CD4-positive, CD25-positive, alpha-beta regulatory T cell (primary cell): ENCODE measurements around the gene TMPRSS7. TPM values are rescaled to one million over a fixed set of nuclear protein-coding genes. Genes with fewer than 3 reads are reported as not detected.

ENCODE experiments used
- ATAC-seq, 2 donors: fragments of 150-1000 bp; cut with Tn5 transposase; one replicate each; pipeline ENCODE4 v1.10.0; 2021; ENCODE audit warnings: low read depth in 2 of 2, moderate number of reproducible peaks in 2 of 2, moderate library complexity in 1 of 2
- DNase-seq, 3 donors: peaks; one replicate each; pipeline versions ENCODE4 v3.0.0 to v3.0.0-alpha.2; 2012 to 2022; ENCODE audit warnings: mixed read lengths in 1 of 3
- H3K27ac ChIP-seq: one replicate; pipeline ENCODE4 v1.7.0; 2013; ENCODE audit warnings: mild to moderate bottlenecking, low read length; ENCODE audit not compliant: insufficient read depth, poor library complexity, severe bottlenecking
- H3K27me3 ChIP-seq: one replicate; pipeline ENCODE4 v1.7.0; 2013; ENCODE audit warnings: low read length; ENCODE audit not compliant: control insufficient read depth, insufficient read depth
- H3K36me3 ChIP-seq: one replicate; pipeline ENCODE4 v1.7.0; 2013; ENCODE audit warnings: mild to moderate bottlenecking, low read length, moderate library complexity; ENCODE audit not compliant: control insufficient read depth, insufficient read depth
- H3K4me1 ChIP-seq: 2 replicates; pipeline ENCODE4 v1.7.0; 2013; ENCODE audit warnings: mild to moderate bottlenecking, low read length; ENCODE audit not compliant: insufficient read depth, control insufficient read depth, poor library complexity, severe bottlenecking
- H3K4me3 ChIP-seq: one replicate; pipeline ENCODE4 v1.7.0; 2013; ENCODE audit warnings: low read depth, mild to moderate bottlenecking, low read length, moderate library complexity
- H3K9me3 ChIP-seq, 2 experiments: 1 replicate in 1 of 2; 2 replicates in 1 of 2; pipeline ENCODE4 v1.7.0; 2013; ENCODE audit warnings: low read length in 2 of 2, mild to moderate bottlenecking in 1 of 2, moderate library complexity in 1 of 2; ENCODE audit not compliant: control insufficient read depth in 2 of 2
- H3K27ac Mint-ChIP-seq, 3 donors: one replicate each; pipeline ENCODE4 v1.8.0; 2020 to 2022; ENCODE audit warnings: mild to moderate bottlenecking in 3 of 3, mixed read lengths in 3 of 3, moderate library complexity in 2 of 3
- H3K27me3 Mint-ChIP-seq: one replicate; pipeline ENCODE4 v1.8.0; 2022; ENCODE audit warnings: mild to moderate bottlenecking, mixed read lengths
- H3K36me3 Mint-ChIP-seq: one replicate; pipeline ENCODE4 v1.8.0; 2020; ENCODE audit warnings: mixed read lengths
- H3K4me1 Mint-ChIP-seq, 4 donors: one replicate each; pipeline ENCODE4 v1.8.0; 2020 to 2022; ENCODE audit warnings: mixed read lengths in 4 of 4, mild to moderate bottlenecking in 1 of 4
- H3K4me3 Mint-ChIP-seq, 4 donors: one replicate each; pipeline ENCODE4 v1.8.0; 2020 to 2022; ENCODE audit warnings: mild to moderate bottlenecking in 4 of 4, mixed read lengths in 4 of 4, moderate library complexity in 3 of 4
- H3K9me3 Mint-ChIP-seq, 7 donors: one replicate each; pipeline ENCODE4 v1.8.0; 2020 to 2022; ENCODE audit warnings: mixed read lengths in 7 of 7, mild to moderate bottlenecking in 3 of 7, moderate library complexity in 2 of 7
- polyA plus RNA-seq, 4 donors: library from polyadenylated mRNA; unstranded; fragments of 300-500 nt; fragmentation: Illumina TruSeq; gene quantifications; one replicate each; pipeline ENCODE4 v1.2.3, GENCODE V29; 2021
- total RNA-seq: library from RNA; stranded (reverse); gene quantifications from one replicate; pipeline ENCODE4 v1.2.3, GENCODE V29; 2022

TMPRSS7 gene
- total and polyA plus RNA-seq, 5 donors from 2014 or later, result not detected

DNA sequence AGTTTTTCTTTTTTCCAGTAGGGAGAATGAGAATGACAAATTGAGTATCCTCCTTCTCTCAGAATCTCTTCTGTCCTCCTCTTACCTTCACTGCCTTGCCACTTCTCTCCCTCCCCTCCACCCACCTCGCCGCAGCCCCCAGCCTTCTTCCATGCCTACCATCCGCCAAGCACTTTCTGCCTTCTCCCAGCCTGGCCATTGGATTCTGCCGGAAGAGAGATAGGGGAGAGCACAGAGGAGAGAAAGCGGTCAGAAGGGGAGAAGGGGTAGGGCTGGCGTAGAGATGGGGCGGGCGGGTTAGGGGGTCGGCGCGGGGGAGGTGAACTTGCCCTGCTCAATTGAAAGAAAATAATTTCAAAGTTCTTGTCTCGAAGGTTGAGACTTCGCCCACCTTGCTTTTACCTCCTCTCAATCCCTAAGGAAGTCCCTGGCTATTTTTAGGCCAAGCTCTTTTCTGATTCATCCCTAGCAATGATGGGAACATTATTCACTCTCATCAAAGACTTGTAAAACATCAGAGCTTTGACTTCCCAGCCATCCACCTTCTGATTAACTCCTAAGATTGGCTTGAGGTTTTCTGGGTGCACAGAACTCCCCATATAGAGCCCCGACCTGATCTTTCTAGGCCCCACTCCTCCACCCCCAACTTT is 52.5 kb downstream of the TMPRSS7 start:
- ATAC-seq (no peak), DNase-seq (no peak)
- H3K9me3 Mint-ChIP-seq, result peaks cover 0 to 2% (median 0%) of the 10 kb centered on the region in 7 donors
- H3K4me3 ChIP-seq, result peak overlapping the region; percentile 41
- H3K36me3 Mint-ChIP-seq, result no peaks in the 10 kb centered on the region
- H3K4me1 ChIP-seq, result peaks cover 13% of the 10 kb centered on the region
- no peaks in the 10 kb centered on the region for H3K36me3 ChIP-seq
- no peak overlapping the region for H3K27ac ChIP-seq
- peaks cover 0 to 37% (median 13%) of the 10 kb centered on the region in 4 donors for H3K4me1 Mint-ChIP-seq
- H3K27me3 ChIP-seq, result peaks cover 11% of the 10 kb centered on the region
- H3K27me3 Mint-ChIP-seq, result peaks cover 26% of the 10 kb centered on the region
- peak overlapping the region; percentile 57 to 86 (median 73) for H3K4me3 Mint-ChIP-seq
- H3K27ac Mint-ChIP-seq, result peak overlapping the region; percentile 27 to 50 (median 34)
- no peaks in the 10 kb centered on the region for H3K9me3 ChIP-seq

DNA sequence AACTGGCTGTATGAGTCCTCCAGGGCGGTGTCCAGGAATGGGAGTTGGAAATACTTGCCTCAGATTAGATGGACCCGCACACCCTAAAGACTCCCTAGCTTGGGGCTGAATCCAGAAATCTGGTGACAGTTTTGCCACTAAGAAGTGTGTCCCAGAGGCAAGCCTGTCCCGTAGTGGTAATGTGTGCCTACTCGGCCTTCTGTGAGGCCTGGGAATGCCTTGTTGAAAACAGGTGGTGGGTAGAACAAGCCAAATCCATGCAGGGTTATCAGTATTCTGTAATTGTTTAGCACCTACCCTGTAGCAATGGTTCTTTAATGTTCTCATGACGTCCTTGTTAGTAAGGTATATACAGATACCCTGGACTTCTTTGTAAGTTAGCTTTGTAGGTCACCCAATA is 53.2 kb downstream of the TMPRSS7 start:
- peaks cover 0 to 43% (median 13%) of the 10 kb centered on the region in 4 donors for H3K4me1 Mint-ChIP-seq
- peaks cover 0 to 2% (median 0%) of the 10 kb centered on the region in 7 donors for H3K9me3 Mint-ChIP-seq
- peaks cover 13% of the 10 kb centered on the region for H3K4me1 ChIP-seq
- DNase-seq (no peak), ATAC-seq (no peak)
- no peaks in the 10 kb centered on the region for H3K36me3 Mint-ChIP-seq
- H3K4me3 ChIP-seq, result no peak overlapping the region
- peak overlapping the region in 1 of 3 donors; percentile 50 for H3K27ac Mint-ChIP-seq
- H3K4me3 Mint-ChIP-seq, result peak overlapping the region in 3 of 4 donors; percentile 57 to 76 (median 70)
- H3K36me3 ChIP-seq, result no peaks in the 10 kb centered on the region
- peaks cover 26% of the 10 kb centered on the region for H3K27me3 Mint-ChIP-seq
- peaks cover 11% of the 10 kb centered on the region for H3K27me3 ChIP-seq
- H3K9me3 ChIP-seq, result no peaks in the 10 kb centered on the region
- no peak overlapping the region for H3K27ac ChIP-seq

DNA sequence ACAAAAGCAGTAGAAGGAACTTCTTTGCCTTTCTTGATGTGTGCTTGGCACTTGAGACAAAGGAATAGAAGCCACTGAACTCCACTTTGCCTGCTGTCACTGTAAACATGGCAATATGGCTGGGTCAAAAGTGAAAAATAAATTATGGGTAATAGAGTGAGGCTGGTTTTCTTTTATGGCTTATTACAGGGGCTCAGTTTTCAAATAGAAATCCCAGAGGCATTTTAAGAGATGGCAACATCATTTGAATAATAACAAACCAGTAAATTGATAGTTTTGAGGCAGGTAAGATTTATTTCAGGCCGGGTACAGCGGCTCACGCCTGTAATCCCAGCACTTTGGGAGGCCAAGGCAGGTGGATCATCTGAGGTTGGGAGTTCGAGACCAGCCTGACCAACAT is 54.4 kb downstream of the TMPRSS7 start:
- H3K9me3 ChIP-seq, result no peaks in the 10 kb centered on the region

DNA sequence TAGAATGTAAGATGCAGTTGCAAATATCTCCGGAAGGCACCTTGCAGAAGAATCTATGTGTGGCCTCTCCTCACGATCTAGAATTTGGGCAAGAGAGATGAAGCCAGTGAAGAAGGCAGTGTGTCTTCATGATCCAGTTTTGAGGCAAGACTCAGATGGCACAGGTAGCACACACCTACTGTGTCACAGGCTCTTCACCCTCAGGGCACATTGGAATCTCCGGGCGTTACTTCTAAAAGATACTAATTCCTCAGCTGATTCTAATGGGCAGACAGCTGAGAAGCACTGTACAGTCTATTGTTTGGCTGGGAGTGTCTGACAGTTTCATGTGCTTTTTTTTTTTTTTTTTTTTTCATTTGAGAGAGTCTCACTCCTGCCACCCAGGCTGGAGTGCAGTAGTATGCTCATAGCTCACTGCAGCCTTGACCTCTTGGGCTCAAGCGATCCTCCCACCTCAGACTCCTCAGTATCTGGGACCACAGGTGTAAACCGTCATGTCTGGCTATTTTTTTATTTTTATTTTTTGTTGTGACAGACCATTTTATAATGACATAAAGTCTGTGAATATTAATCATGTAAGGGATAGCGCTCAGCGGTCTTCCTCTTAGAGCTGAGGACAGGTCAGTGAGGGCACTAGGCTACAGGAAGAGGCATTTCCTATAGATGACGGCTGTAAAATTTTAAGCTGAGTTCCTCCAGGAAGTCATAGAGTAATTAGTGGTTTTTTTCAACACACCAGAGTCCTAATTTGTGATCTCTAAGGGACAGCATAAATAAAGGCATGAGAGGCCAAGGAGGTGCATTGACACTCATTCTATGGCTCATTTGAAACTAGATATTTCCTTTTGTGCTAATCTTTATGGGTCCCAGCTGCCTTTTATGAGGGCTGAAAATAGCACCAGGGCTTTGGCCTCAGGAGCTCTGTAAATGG is 55.7 kb downstream of the TMPRSS7 start:
- Mint-ChIP-seq H3K27ac (no peak overlapping the region), H3K27me3 (peaks cover 21% of the 10 kb centered on the region), H3K36me3 (no peaks in the 10 kb centered on the region), H3K4me3 (no peak overlapping the region), H3K9me3 (no peaks in the 10 kb centered on the region), H3K4me1 (peaks cover 0 to 38% (median 17%) of the 10 kb centered on the region in 4 donors)
- Histone ChIP-seq H3K36me3 (no peaks in the 10 kb centered on the region), H3K4me1 (peaks cover 13% of the 10 kb centered on the region), H3K4me3 (no peak overlapping the region), H3K27me3 (peaks cover 11% of the 10 kb centered on the region), H3K27ac (no peak overlapping the region), H3K9me3 (no peaks in the 10 kb centered on the region)
- no peak for DNase-seq
- ATAC-seq, result no peak

More for the DNA sequence above, 54.4 kb downstream of the TMPRSS7 start:
- H3K27me3 Mint-ChIP-seq, result peaks cover 23% of the 10 kb centered on the region
- DNase-seq (no peak), ATAC-seq (no peak)
- H3K27ac Mint-ChIP-seq, result no peak overlapping the region
- Histone ChIP-seq H3K36me3 (no peaks in the 10 kb centered on the region), H3K27ac (no peak overlapping the region), H3K4me3 (no peak overlapping the region), H3K27me3 (peaks cover 11% of the 10 kb centered on the region), H3K4me1 (peaks cover 13% of the 10 kb centered on the region)
- H3K36me3 Mint-ChIP-seq, result no peaks in the 10 kb centered on the region
- no peak overlapping the region for H3K4me3 Mint-ChIP-seq
- H3K9me3 Mint-ChIP-seq, result peaks cover 0 to 2% (median 0%) of the 10 kb centered on the region in 7 donors
- peaks cover 0 to 47% (median 17%) of the 10 kb centered on the region in 4 donors for H3K4me1 Mint-ChIP-seq

DNA sequence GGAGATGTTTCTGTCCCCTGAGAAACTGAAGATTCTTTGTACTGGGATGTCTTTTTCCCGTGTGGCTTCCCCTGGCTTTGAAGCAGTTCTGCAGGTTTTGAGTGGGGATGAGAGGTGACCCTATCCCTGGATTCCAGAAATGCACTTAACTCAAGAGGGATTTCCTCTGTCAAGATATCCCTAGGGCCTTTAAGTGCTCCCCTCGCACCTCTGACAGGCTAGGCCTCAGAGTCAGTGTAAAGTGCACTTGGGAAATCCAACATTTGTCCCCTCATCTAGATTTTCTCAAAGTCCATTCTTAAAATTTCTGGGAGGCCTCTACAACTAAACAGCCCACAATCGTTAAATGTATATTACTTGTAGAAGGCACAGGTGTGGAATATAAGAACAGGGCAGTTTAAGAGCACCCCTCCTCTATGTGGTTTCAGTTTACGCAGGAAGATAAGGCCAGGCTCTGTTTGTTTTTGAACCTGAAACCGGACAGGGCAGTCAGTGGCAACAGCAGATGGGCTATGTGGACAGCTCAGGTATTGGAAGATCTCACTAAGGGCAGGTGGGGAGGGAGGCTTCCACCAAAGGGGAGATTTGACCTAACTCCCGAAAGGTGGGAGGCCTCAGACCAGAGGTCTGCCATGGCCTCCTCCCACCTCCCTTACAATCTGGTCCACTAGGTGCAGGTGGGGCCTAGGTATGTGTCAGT is 56.5 kb downstream of the TMPRSS7 start:
- DNase-seq (no peak), ATAC-seq (no peak)
- Mint-ChIP-seq H3K36me3 (no peaks in the 10 kb centered on the region), H3K27me3 (peaks cover 21% of the 10 kb centered on the region), H3K4me3 (no peak overlapping the region), H3K4me1 (peaks cover 0 to 34% (median 15%) of the 10 kb centered on the region in 4 donors), H3K27ac (peak overlapping the region in 1 of 3 donors; percentile 13), H3K9me3 (no peaks in the 10 kb centered on the region)
- Histone ChIP-seq H3K4me1 (peaks cover 9% of the 10 kb centered on the region), H3K9me3 (no peaks in the 10 kb centered on the region), H3K36me3 (no peaks in the 10 kb centered on the region), H3K4me3 (no peak overlapping the region), H3K27me3 (peaks cover 13% of the 10 kb centered on the region), H3K27ac (no peak overlapping the region)

DNA sequence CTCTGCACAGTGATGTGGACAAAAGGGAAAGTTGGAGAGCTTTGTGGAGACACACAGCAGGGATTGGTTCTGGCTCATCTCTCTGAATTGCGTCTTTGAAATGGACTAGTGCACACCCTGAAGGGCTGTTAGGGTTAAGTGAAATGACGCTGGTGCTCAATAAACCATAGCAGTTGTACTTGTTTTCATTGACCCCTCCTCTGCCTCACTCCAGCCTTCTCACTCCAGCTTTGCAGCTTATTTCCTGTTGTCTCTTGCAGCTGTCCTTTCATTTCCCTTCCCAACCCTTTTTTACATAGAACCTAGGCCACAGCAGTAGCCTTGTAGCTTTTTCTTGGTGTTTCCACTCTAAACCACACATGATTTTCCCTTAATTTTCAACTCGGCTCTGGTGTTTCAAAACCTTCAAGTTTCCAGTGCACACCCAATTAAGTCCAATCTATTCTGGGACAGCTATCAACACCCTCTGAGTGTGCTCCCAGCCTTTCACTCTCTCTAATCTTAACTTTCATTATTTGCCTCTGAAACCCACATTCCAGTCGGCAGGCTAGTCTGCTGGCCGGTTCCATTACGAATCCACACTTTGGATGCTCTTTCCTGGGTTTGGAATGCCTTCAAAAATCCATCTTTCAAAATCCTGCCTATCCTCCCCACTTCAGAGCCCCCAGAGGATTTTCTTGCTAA is 58.1 kb downstream of the TMPRSS7 start:
- H3K4me3 Mint-ChIP-seq, result no peak overlapping the region

DNA sequence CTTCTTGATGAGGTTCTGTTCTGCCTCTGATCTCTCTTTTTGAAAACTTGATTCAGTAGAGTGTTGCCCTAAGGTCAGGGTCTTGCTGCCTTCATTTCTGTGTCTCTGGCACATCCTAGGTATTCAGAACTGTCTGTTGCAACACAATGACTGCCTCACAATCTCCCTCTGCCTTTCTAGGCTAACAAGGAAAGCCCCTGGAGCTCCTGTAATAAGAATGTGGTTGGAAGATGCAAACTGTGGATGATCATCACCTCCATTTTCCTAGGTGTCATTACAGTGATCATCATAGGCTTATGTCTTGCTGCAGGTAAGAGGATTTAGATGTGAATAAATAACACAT is 58.6 kb downstream of the TMPRSS7 start:
- H3K4me1 Mint-ChIP-seq, result peaks cover 0 to 19% (median 8%) of the 10 kb centered on the region in 4 donors
- H3K9me3 ChIP-seq, result no peaks in the 10 kb centered on the region

More for the DNA sequence above, 58.1 kb downstream of the TMPRSS7 start:
- no peak overlapping the region for H3K4me3 ChIP-seq
- peaks cover 19% of the 10 kb centered on the region for H3K27me3 Mint-ChIP-seq
- H3K9me3 ChIP-seq, result no peaks in the 10 kb centered on the region
- no peaks in the 10 kb centered on the region for H3K36me3 ChIP-seq
- peaks cover 0 to 21% (median 8%) of the 10 kb centered on the region in 4 donors for H3K4me1 Mint-ChIP-seq
- H3K4me1 ChIP-seq, result no peaks in the 10 kb centered on the region
- no peak overlapping the region for H3K27ac ChIP-seq
- ATAC-seq, result no peak
- peaks cover 11% of the 10 kb centered on the region for H3K27me3 ChIP-seq
- H3K36me3 Mint-ChIP-seq, result no peaks in the 10 kb centered on the region
- H3K27ac Mint-ChIP-seq, result peak overlapping the region in 1 of 3 donors; percentile 60
- no peaks in the 10 kb centered on the region for H3K9me3 Mint-ChIP-seq
- no peak for DNase-seq

More for the DNA sequence above, 58.6 kb downstream of the TMPRSS7 start:
- Histone ChIP-seq H3K27me3 (peaks cover 7% of the 10 kb centered on the region), H3K4me1 (no peaks in the 10 kb centered on the region), H3K36me3 (no peaks in the 10 kb centered on the region), H3K4me3 (no peak overlapping the region), H3K27ac (no peak overlapping the region)
- Mint-ChIP-seq H3K36me3 (no peaks in the 10 kb centered on the region), H3K27me3 (peaks cover 14% of the 10 kb centered on the region), H3K9me3 (no peaks in the 10 kb centered on the region), H3K4me3 (peak overlapping the region in 1 of 4 donors; percentile 39), H3K27ac (peak overlapping the region in 1 of 3 donors; percentile 60)
- DNase-seq (no peak), ATAC-seq (no peak)
